Neuronal stem cell (in vitro differentiated cells): Measurements from ENCODE around the gene APOBEC3H. TPM values are rescaled to one million over a fixed set of nuclear protein-coding genes. Genes with fewer than 3 reads are reported as not detected.

Experiments
- DNase-seq: peaks from one replicate; pipeline ENCODE4 v3.0.0-alpha.2; 2013; ENCODE audit warnings: low spot score
- H2AFZ ChIP-seq: one replicate; pipeline ENCODE4 v1.6.1; 2013; ENCODE audit warnings: mild to moderate bottlenecking, low read length, inconsistent platforms
- H2AK5ac ChIP-seq: 2 replicates; pipeline ENCODE4 v1.6.1; 2013; ENCODE audit warnings: low read depth, mild to moderate bottlenecking, inconsistent platforms, low read length, moderate library complexity, mixed read lengths
- H2BK120ac ChIP-seq: 2 replicates; pipeline ENCODE4 v1.6.1; 2013; ENCODE audit warnings: low read depth, mild to moderate bottlenecking, inconsistent platforms, low read length, moderate library complexity, mixed read lengths
- H2BK12ac ChIP-seq: one replicate; pipeline ENCODE4 v1.6.1; 2013; ENCODE audit warnings: low read length, inconsistent platforms
- H2BK15ac ChIP-seq: 2 replicates; pipeline ENCODE4 v1.6.1; 2013; ENCODE audit warnings: mild to moderate bottlenecking, low read length, inconsistent platforms, mixed read lengths
- H2BK5ac ChIP-seq: one replicate; pipeline ENCODE4 v1.6.1; 2013; ENCODE audit warnings: inconsistent platforms, mild to moderate bottlenecking, low read length, moderate library complexity
- H3K14ac ChIP-seq: one replicate; pipeline ENCODE4 v1.6.1; 2013; ENCODE audit warnings: low read length, inconsistent platforms
- H3K18ac ChIP-seq: 2 replicates; pipeline ENCODE4 v1.6.1; 2013; ENCODE audit warnings: low read length, inconsistent platforms
- H3K23ac ChIP-seq: 2 replicates; pipeline ENCODE4 v1.6.1; 2013; ENCODE audit warnings: low read depth, mild to moderate bottlenecking, mixed read lengths, low read length, inconsistent platforms; ENCODE audit not compliant: poor library complexity
- H3K27ac ChIP-seq: replicated peaks from 3 replicates; pipeline ENCODE4 v1.5.1; 2013; ENCODE audit warnings: low read length, inconsistent platforms
- H3K27me3 ChIP-seq, 3 experiments: 2 replicates each; pipeline ENCODE4 v1.6.1; 2013; ENCODE audit warnings: low read length in 3 of 3, mild to moderate bottlenecking in 2 of 3, inconsistent platforms in 1 of 3, low read depth in 1 of 3, mixed read lengths in 1 of 3, moderate library complexity in 1 of 3; ENCODE audit not compliant: control insufficient read depth in 3 of 3, insufficient read depth in 3 of 3
- H3K36me3 ChIP-seq, 2 donors: replicated peaks in 1 of 2; 2 replicates each; pipeline ENCODE4 v1.6.1; 2013; ENCODE audit warnings: low read length in 2 of 2; ENCODE audit not compliant: control insufficient read depth in 2 of 2, insufficient read depth in 2 of 2
- H3K4ac ChIP-seq: 2 replicates; pipeline ENCODE4 v1.6.1; 2013; ENCODE audit warnings: inconsistent platforms, mild to moderate bottlenecking, low read length, moderate library complexity
- H3K4me1 ChIP-seq, 2 donors: 1 replicate in 1 of 2; 2 replicates in 1 of 2; pipeline ENCODE4 v1.6.1; 2013; ENCODE audit warnings: low read length in 2 of 2, low read depth in 1 of 2; ENCODE audit not compliant: control insufficient read depth in 2 of 2, insufficient read depth in 1 of 2
- H3K4me2 ChIP-seq: one replicate; pipeline ENCODE4 v1.6.1; 2013; ENCODE audit warnings: mild to moderate bottlenecking, low read length, inconsistent platforms; ENCODE audit not compliant: insufficient read depth, poor library complexity, severe bottlenecking
- H3K4me3 ChIP-seq, 2 donors: 2 replicates each; pipeline ENCODE4 v1.5.1; 2013; ENCODE audit warnings: low read length in 2 of 2, mild to moderate bottlenecking in 2 of 2, inconsistent platforms in 1 of 2, moderate library complexity in 1 of 2
- H3K79me1 ChIP-seq: one replicate; pipeline ENCODE4 v1.6.1; 2013; ENCODE audit warnings: low read depth, mild to moderate bottlenecking, inconsistent platforms, low read length, moderate library complexity
- H3K9ac ChIP-seq: one replicate; pipeline ENCODE4 v1.6.1; 2013; ENCODE audit warnings: mild to moderate bottlenecking, low read depth, low read length, inconsistent platforms; ENCODE audit not compliant: poor library complexity
- H3K9me3 ChIP-seq, 2 donors: replicated peaks in 1 of 2; 2 replicates each; pipeline versions ENCODE3 to v1.6.1; 2013; ENCODE audit warnings: low read length in 2 of 2, mild to moderate bottlenecking in 2 of 2, inconsistent platforms in 1 of 2, low read depth in 1 of 2, mixed read lengths in 1 of 2, moderate library complexity in 1 of 2; ENCODE audit not compliant: control insufficient read depth in 2 of 2, insufficient read depth in 1 of 2
- H4K8ac ChIP-seq: one replicate; pipeline ENCODE4 v1.6.1; 2013; ENCODE audit warnings: low read depth, mild to moderate bottlenecking, inconsistent platforms, low read length, moderate library complexity
- H4K91ac ChIP-seq: one replicate; pipeline ENCODE4 v1.6.1; 2013; ENCODE audit warnings: low read length, low read depth, mild to moderate bottlenecking, inconsistent platforms; ENCODE audit not compliant: poor library complexity
- WGBS, 2 donors: extraction: QIAGEN DNeasy Blood & Tissue Kit; methylation state at CpG; one replicate each; pipeline ENCODE4 v1.1.7; 2013; ENCODE audit warnings: missing lambda C conversion rate in 2 of 2, mixed read lengths in 1 of 2; ENCODE audit not compliant: insufficient read length in 2 of 2, insufficient replicate concordance in 1 of 2; ENCODE audit errors: extremely low coverage in 2 of 2; 5-methylcytosine and 5-hydroxymethylcytosine counted together
- small RNA-seq: library from polyadenylated mRNA; stranded (forward); fragments of <200 nt; extraction: miRNeasy Mini kit (QIAGEN cat#:217004); gene quantifications from one replicate; pipeline ENCODE3, GENCODE V24; 2013; ENCODE audit not compliant: insufficient read depth

The APOBEC3H gene

DNA sequence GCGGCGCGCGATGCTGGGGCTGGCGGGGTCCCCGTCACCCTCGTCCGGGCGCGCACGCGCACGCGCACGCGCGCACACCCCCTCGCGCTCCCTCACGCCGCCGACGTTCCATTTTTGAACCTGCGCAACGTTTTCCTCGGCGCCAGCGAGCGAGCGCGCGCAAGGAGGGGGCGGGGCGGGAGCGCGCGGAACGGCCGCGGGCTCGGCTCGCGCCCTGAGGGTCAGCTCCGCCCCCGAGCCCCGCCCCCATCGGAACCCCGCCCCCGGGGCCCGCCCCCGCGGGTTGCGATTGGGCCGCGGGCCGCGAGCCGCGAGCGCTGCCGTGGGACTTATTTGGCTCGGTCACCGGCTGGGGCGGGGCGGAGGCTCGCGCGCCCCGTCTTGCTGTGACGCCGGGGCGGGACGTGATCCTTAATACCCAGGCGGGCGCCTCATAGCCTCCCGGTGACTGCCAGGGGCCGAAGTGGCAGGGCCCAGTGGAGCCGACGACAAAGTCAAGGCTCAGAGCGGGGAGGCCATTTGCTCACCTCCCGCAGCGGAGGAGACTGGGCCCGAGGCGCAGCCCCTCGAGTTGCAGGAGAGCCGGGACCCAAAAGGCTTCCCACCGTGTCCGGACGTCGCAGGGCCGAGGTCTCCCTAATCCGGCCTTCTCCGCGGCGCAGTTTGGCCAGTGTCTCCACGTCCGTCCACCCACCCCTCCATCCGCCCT is 55.6 kb downstream of the APOBEC3H start, which contains the start of gene CBX7:
CBX7 (minus strand) TSS at position 170 of the 709 bp plus-strand sequence. CDS start 236 bp downstream, outside the sequence.
- Histone ChIP-seq H2BK120ac (no peak within 1 kb of the TSS), H3K18ac (peak within 1 kb of the TSS; percentile 95), H3K36me3 (no peaks in the 10 kb centered on the region), H3K4ac (no peak within 1 kb of the TSS), H3K9ac (peak within 1 kb of the TSS; percentile 80), H4K91ac (no peak within 1 kb of the TSS), H3K4me2 (peak within 1 kb of the TSS; percentile 90), H3K27ac (no peak within 1 kb of the TSS), H3K14ac (peak within 1 kb of the TSS; percentile 92), H3K27me3 (peaks cover 3 to 46% (median 18%) of the 10 kb centered on the region in 3 experiments), H3K4me3 (peak within 1 kb of the TSS; percentile 55 to 81), H2BK12ac (peak within 1 kb of the TSS; percentile 66), H3K23ac (peak within 1 kb of the TSS; percentile 89), H3K9me3 (peaks cover 0 to under 1% of the 10 kb centered on the region in 2 donors), H3K4me1 (peaks cover 2 to 7% of the 10 kb centered on the region in 2 donors), H2BK15ac (peak within 1 kb of the TSS; percentile 63), H4K8ac (peak within 1 kb of the TSS; percentile 77), H3K79me1 (no peaks in the 10 kb centered on the region), H2AFZ (peak within 1 kb of the TSS; percentile 100), H2BK5ac (peak within 1 kb of the TSS; percentile 88), H2AK5ac (peak within 1 kb of the TSS; percentile 92)
- WGBS, 2 donors, result no CpG with 5 or more reads among the region's 98 CpGs
- peak; percentile 89 for DNase-seq

DNA sequence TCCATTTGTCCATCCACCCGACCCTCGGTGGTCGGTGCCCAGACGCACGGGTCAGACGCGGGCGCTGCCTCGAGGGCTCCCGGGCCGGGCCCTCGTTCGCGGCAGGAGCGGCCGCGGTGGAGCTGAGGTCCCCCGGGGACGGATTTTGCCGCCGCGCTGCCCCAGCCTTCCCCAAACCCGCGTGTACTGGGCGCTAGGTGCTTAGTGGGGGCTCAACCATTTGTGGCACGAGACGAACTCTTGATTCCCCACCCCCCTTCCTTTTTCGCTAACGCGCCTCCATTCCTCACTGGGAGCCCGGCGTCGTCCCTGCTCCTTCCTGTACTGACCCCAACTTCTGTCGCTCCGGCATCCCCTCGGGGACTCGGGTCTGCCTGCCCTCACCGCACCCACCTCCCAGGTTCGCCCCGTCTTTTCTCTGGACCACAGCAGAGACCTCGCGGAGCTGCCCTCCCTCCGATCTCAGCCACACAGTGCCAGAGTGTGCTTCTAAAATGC is 56.2 kb downstream of the APOBEC3H start:
- H2BK5ac ChIP-seq, result no peak overlapping the region
- H3K4ac ChIP-seq, result no peak overlapping the region
- H3K79me1 ChIP-seq, result no peaks in the 10 kb centered on the region
- peaks cover 0 to 3% of the 10 kb centered on the region in 2 donors for H3K9me3 ChIP-seq
- peak overlapping the region; percentile 26 for H3K9ac ChIP-seq
- DNase-seq, result no peak
- H2BK15ac ChIP-seq, result peak overlapping the region; percentile 19
- no peak overlapping the region for H4K8ac ChIP-seq
- H3K4me2 ChIP-seq, result peak overlapping the region; percentile 84
- H2BK12ac ChIP-seq, result peak overlapping the region; percentile 66
- no peaks in the 10 kb centered on the region for H3K36me3 ChIP-seq
- H3K27ac ChIP-seq, result no peak overlapping the region
- H3K18ac ChIP-seq, result peak overlapping the region; percentile 95
- no peak overlapping the region for H2BK120ac ChIP-seq
- H3K4me3 ChIP-seq, result peak overlapping the region; percentile 55 to 75
- peak overlapping the region; percentile 100 for H2AFZ ChIP-seq
- no peak overlapping the region for H4K91ac ChIP-seq
- H3K4me1 ChIP-seq, result peaks cover 2 to 7% of the 10 kb centered on the region in 2 donors
- peak overlapping the region; percentile 67 for H3K23ac ChIP-seq
- no CpG with 5 or more reads among the region's 43 CpGs for WGBS, 2 donors
- H3K27me3 ChIP-seq, result peaks cover 3 to 52% (median 18%) of the 10 kb centered on the region in 3 experiments
- H3K14ac ChIP-seq, result no peak overlapping the region
- peak overlapping the region; percentile 68 for H2AK5ac ChIP-seq

Small RNA genes within 50 kb of the gene (small RNA-seq; reads per million reads assigned to genes)
- gene AL022318.2, result not detected
- gene COX5BP7, result not detected
